ENCODE results near the gene ZCCHC4. TPM values are rescaled to one million over a fixed set of nuclear protein-coding genes. Genes with fewer than 3 reads are reported as not detected.

Gene ZCCHC4, protein sequence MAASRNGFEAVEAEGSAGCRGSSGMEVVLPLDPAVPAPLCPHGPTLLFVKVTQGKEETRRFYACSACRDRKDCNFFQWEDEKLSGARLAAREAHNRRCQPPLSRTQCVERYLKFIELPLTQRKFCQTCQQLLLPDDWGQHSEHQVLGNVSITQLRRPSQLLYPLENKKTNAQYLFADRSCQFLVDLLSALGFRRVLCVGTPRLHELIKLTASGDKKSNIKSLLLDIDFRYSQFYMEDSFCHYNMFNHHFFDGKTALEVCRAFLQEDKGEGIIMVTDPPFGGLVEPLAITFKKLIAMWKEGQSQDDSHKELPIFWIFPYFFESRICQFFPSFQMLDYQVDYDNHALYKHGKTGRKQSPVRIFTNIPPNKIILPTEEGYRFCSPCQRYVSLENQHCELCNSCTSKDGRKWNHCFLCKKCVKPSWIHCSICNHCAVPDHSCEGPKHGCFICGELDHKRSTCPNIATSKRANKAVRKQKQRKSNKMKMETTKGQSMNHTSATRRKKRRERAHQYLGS
- total RNA-seq (2014; rRNA removed; shearing (Covaris generic)), result 10.3 and 15.9 TPM in 2 replicates

DNA sequence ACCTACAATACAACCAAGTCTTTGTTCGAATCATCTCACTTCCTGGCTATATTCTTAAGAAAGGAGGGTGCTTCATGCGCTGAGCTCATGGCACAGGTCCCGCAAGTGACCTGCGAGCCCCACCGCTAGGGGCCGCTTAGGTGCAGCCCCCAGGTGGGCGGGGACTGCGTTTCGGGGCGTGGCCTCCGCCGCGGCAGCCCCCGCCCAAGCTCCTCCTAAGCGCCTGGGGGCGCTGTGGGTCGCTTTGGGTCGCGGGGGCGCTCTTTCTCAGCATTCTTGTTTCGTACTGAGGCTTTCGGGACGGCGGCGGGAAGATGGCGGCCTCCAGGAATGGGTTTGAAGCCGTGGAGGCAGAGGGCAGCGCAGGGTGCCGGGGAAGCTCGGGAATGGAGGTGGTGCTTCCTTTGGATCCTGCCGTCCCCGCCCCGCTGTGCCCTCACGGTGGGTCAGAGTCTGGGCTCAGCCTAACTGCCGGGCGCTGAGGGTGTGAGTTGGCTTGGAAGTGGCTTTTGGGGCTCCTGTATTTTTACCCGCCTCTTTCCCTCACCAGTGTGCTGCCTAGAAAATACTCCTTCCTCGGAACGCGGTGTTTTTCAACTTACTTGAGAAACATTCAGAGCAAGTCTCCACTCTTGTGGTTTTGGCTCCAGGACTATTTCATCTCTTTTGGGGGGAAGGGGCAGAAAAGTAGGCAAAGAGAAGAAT lies at the start of gene ZCCHC4:
TSS of gene ZCCHC4 (plus strand) at position 279 of the 705 bp plus-strand sequence. CDS start at position 315, 36 bp downstream.
- DNase-seq (ENCODE audit: low read depth), result peak; percentile 78

DNA sequence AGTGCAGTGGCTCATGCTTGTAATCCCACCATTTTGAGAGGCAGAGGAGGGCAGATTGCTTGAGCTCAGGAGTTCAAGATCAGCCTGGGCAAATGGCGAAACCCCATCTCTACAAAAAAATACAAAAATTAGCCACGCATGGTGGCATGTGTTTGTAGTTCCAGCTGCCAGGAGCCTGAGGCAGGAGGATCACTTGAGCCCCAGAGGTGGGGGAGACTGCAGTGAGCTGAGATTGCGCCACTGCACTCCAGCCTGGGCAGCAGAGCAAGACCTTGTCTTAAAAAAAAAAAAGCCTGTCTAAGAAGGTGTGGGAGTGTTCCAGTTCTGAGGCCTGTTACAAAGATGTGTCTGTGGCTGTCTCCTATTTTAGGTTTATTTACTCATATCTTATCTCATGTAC lies 40.7 kb upstream of the ZCCHC4 start:
- DNase-seq (ENCODE audit: low read depth), result no peak

DNA sequence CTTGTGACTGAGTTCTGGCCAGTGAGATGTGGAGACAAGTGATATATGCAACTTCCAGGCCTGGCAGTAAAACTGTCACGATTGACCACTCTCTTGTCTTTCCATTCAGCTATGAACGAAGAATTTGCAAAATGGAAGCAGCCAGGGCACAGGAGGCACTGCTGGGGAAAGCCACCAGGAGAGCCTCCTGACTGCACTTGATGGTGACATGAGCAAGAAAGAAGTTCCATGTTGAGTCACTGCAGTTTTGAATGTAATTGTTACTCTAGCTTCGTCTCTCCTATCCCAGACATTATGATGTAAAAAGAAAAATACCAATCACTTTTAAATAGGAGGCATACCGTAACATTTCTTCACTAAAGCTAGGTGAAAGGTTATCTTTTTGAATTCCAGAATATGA lies 32.4 kb upstream of the ZCCHC4 start:
- DNase-seq (ENCODE audit: low read depth), result no peak

DNA sequence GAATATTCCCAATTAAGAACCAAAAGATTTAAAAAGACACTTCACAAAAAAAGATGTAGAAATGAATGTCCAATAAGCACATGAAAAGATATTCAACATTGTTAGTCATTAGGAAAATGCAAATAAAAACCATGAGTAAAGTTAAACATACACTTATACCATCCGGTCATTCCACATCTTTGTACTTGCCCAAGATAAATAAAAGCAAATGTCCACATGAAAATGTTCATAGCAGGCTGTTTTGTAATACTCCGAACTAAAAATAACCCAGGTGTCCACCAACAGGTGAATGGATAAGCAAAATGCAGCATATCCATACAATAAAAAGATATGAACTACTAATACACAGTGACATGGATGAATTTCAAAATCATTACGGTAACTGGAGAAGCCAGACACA lies 28.6 kb upstream of the ZCCHC4 start:
- DNase-seq (ENCODE audit: low read depth), result no peak

DNA sequence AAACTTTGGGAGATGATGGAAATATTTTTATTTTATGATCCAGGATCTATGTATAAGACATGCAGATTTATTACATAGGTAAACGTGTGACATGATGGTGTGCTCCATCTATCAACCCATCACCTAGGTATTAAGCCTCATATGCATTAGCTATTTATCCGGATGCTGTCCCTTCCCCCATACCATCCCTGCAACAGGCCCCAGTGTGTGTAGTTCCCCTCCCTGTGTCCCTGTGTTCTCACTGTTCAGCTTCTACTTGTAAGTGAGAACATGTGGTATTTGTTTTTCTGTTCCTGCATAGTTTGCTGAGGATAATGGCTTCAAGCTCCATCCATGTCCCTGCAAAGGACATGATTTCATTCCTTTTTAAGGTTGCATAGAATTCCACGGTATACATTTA lies 28.1 kb upstream of the ZCCHC4 start:
- no peak for DNase-seq (ENCODE audit: low read depth)

DNA sequence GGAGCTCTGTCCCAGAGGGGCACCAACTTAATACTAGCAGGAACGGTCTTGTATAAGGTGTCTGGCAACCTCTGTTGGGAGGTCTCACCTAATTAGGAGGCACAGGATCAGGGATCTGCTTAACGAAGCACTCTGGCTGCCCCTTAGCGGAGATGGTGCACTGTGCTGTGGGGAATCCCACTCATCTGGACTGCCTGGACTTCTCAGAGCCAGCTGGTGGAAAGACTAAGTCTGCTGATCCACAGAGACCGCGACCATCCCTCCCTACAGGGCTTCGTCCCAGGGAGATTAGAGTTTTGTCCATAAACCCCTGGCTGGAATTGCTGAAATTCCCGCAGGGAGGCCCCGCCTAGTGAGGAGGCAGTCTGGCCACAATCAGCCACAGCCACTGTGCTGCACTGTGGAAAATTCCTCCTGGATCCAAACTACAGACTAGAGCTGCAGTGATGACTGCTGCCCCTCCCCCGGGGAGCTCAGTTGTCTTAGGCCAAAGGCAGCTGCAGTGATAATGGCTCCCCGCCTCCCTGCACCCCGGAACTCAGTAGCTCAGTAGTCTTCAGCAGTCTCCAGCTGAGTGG lies 22.0 kb upstream of the ZCCHC4 start:
- DNase-seq (ENCODE audit: low read depth), result no peak

DNA sequence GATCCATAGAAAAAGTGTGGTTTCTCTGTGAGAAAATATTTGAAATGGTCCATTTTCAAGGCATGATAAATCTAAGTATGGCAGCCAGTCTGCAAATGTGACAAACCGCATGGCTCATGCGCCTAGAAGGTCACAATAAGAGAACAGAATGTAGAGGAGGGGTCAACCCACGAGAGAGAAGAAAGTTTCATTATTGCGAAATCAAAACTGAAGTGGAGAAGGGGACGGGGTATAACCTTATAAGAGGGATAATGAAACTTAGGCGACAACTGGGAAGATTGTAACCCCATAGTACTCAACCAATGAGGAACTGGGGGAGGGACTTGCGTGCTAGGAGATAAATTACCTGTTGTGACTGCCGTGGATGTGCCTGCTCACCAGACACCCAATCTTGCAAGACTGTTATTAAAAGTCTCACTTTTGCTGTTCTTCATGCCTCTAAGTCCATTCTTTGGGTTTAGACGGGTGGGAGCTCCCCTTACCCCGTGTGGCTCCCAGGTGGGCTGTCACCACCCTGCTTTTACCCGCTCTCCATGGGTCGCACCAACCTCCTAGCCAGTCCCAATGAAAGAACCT lies 21.3 kb upstream of the ZCCHC4 start:
- no peak for DNase-seq (ENCODE audit: low read depth)

DNA sequence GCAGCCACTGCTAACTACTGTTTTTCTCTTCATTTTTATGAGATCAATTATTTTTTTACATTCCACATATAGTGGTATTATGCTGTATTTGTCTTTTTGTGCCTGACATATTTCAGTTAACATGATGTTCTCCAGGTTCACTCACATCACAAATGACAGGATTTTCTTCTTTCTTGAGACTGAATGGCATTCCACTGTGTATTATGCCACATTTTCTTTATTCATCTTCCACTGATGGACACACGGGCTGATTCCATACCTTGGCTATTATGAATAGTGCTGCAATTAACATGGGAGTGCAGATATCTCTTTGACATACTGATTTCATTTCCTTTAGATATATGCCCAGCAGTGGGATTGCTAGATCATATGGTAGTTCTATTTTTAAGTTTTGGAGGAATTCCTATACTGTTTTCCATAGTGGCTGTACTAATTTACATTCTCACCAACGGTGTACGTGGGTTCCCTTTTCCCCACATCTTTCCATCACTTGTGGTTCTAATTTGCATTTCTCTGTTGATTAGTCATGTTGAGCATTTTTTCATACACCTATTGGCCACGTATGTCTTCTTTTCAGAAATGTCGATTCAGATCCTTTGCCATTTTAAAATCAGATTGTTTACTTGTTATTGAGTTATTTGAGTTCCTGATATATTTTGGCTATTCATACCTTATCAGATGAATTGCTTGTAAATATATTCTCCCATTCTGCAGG lies 14.9 kb upstream of the ZCCHC4 start:
- DNase-seq (ENCODE audit: low read depth), result no peak

DNA sequence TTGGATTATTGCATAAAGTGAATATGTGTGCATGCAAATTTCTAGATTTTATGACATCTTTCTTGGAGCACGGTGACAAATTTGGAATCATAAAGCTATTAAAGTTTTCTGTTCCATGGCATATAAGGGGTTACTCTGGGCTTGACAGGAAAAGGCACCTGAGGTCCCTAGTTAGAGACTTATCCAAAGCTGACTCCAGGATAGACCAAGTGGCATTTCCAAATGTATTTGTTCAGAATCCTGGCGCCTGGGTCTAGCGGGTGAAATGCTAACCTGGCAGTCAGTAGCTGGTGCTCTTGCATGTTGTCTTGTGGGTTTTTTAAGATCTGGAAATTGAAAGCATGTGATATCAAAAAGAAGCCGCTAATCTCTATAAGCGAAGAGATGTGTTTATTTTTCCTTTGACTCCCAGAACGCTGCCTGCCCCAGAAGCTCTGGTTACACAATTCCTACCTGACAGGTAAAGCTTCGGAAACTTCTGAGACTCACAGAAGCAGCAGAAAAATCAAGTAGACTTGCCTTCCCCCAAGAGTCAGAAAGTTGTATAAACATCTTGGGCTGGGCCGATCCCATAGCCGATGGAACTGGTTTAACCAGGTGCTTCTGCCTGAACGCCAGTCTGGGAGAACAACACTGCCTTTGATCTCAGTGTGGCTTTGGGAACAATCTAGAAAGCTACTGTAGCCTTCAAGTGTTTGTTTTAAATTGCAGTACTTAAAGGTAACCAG lies 12.9 kb upstream of the ZCCHC4 start:
- no peak for DNase-seq (ENCODE audit: low read depth)

DNA sequence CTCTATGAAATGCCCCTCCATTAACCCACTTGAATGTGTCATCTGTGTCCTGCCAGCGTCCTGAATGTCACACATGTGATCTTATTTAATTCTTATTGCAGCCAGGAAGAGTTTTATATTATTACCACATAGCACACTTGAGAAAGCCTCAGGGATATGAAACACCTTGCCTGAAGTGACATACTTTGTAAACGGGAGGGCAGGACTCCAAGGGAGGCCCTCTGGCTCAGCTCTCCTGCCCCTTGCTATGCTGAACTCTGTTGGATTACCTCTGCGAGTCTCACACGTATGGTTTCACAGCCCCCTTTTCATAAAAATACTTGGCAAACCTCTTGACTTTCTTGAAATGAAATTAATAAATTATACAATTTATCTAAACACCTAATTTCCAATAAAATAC lies 11.1 kb upstream of the ZCCHC4 start:
- no peak for DNase-seq (ENCODE audit: low read depth)

DNA sequence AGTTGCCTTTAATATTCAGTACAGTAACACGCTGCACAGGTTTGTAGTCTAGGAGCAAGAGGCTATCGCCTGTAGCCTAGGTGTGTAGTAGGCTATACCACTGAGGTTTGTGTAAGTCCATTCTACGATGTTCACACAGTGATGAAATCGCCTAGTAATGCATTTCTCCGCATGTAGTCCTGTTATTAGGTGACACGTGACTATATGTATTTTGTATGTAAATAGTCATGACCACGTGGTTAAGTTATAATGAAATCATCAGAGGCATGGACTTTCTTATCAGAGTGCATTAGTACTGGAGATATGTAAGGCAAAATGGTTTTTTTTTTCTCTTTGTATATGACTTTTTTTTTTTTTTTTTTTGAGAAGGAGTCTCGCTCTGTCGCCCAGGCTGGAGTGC lies 9.9 kb upstream of the ZCCHC4 start:
- no peak for DNase-seq (ENCODE audit: low read depth)

DNA sequence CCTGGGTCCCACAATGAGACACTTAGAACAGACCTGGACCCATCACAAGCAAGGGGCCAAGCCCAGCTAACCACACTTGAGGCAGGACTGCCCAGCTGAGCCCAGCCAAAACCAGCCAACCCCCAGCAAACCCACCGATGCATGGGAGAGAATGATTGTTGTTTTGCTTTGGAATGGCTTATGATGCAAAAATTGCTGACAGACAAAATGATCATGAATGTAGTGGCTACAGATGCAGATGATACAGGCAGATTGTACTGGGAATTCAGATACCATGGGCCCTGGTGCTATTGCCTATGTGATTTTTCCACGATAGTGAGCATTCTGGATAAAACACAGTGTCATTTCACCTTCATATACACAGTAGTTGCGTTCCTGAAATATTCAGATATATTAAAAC lies 9.0 kb upstream of the ZCCHC4 start:
- DNase-seq (ENCODE audit: low read depth), result no peak

DNA sequence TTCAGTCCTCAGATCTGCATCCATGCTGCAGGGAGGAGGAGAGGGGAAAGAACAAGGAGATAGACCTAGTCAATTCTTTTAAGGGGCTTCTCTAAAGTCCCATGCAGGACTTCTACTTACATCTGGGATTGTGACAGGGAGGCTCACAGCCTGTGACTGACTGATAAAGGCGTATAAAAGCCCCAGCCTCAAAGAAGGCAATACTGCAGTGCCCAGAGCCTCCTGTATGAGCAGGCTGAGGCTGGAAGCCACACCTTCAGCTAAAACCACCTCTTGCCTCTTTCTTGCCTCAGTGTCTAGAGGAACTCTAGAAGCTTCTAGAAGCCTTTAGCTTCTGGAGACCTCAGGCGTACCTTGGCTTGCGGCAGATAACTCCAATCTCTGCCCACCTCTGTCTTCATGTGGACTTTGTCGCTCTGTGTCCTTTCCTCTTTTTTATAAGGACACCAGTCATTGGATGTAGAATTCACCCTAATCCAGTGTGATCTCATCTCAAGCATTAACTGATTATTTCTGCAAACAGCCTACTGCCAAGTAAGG lies 6.0 kb upstream of the ZCCHC4 start:
- no peak for DNase-seq (ENCODE audit: low read depth)

DNA sequence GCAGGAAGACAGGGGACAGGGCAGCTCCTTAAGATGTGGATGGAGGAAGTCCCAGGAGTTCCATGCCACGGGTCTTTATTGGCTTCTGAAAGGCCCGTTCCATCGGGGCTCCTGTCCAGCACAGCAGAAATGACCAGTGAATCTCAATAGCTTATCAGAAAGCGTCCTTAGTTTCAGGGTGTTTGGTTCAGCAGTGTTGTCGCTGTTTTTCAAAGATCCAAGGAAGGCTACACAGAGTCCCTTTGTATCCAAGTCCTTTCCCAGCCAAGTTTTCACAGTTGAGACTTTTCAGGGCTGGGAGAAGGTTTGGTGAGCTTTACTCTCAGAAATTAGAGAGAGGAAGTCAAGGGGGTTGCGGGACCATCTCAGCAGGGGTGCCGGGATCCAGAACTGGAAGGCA lies 5.0 kb upstream of the ZCCHC4 start:
- no peak for DNase-seq (ENCODE audit: low read depth)

DNA sequence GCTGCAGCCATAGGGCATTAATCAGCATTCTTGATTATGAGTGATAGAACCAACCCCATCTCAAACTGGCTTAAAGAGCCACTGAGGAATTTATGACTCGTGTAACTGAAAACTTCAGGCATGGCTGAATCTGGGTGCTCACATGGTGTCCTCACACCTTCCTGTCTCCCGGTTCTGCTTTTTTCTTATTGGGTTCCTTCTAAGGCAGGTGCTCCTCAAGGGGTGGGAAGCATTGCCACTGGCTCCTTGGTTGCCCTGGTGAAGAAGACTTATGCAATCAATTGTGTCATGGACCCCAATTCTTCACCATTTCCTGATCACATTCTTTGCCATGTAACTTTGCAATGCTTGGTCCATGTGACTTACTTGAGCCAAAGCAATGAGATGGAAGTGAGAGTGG lies 4.3 kb upstream of the ZCCHC4 start:
- peak; percentile 14 for DNase-seq (ENCODE audit: low read depth)

DNA sequence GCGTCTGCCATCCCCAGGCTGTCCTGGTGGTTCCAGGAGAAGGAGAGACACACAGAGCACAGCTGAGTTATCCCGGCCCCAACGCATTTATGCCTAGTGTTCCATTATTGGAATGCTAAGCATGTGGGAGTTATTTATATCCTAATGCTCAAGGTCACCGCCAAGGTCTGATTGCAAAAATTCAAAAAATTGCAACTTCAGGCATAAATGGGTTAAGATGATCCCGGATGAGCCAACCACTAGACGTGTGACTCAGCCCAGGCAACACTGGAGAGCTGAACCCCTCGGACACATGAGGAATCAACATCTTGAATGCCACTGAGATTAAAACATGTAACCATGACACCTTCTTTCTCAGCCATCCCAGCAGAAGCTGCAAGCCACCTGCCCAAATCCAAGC lies 3.8 kb upstream of the ZCCHC4 start:
- DNase-seq (ENCODE audit: low read depth), result peak; percentile 49

DNA sequence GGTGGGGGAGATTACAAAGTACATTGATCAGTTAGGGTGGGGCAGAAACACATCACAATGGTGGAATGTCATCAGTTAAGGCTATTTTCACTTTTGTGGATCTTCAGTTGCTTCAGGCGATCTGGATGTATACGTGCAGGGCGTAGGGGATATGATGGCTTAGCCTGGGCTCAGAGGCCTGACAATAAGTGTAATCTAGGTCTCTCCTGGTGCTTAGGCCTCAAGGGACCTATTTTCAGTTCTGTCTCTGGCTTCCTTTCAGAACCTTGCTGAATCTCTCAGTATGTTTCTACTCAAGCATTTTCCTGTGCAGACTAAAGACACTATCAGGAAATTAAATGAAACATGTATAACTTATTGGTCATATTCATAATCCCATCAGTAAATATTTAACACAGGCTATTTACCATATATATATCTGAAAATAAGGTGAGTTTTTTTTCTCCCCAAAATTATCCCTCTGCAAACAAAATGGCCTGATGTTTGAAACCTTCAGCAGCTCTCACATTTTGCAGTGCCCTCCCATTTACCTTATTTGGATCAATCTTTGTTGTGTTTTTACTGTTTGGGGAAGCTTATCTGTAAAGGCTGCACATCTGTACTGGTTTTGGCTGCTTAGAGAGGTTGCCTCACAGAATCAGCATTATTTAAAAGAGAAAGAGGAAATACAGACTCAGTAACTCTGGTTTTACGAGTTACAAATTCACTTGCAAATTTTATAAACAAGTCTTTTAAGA lies 2.3 kb upstream of the ZCCHC4 start:
- DNase-seq (ENCODE audit: low read depth), result no peak

DNA sequence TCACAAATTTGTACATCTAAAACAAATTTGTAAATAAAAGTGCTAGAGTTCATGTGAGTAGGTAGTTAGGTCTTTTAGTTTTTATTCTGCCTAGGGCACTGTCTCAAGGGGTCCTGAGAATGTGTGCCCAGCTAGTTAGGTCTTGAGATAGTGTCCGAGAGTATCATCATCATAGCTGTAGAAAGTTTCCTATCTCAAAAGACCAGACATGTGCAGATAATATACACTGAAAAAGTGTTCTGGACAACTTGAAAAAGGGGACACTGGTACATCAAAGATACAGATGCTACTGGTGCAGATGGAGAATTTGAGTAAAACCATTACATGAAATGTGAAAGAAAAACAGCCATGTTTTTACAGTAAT lies 1.8 kb upstream of the ZCCHC4 start:
- no peak for DNase-seq (ENCODE audit: low read depth)

DNA sequence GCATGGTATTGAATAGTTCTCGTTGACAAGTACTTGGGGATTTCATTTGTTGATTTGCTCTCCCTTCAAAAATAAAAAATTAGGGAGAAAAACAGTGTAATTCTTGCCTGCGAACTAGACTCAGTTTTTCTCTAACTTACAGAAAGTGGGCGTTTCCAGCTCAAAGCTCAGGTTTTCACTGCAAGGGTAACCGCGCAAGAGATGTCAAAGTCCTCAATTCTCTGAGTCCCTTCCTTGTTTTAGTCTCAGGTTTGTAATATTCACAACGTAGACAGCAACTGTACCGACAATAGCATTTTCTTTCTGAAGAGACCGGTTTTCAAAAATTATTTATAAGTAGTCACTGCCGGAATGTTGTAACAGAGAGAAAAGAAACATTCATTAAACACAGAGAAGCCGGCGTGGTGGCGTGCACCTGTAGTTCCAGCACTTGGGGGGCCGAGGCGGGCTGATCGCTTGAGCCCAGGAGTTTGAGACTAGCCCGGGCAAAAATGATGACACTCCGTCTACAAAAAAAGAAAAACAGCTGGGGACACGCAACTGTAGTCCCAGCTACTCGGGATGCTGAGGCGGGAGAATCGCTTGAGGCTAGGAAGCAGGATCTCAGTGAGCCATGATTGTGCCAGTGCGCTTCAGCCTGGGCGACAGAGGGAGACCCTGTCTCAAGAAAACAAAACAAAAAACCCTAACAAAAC lies 774 bp downstream of the ZCCHC4 start:
- peak; percentile 15 for DNase-seq (ENCODE audit: low read depth)

All from M059J (cell line).